WTC11 (cell line): Measurements from ENCODE around the gene MPHOSPH6.

Experiments
- ELF4 ChIP-seq: sonication (generic); formaldehyde crosslinking; IDR thresholded peaks from 2 replicates; pipeline ENCODE4 v1.8.1; 2022; ENCODE audit warnings: low read depth, mild to moderate bottlenecking, moderate library complexity, missing genetic modification reagents
- ESRRA ChIP-seq: sonication (generic); formaldehyde crosslinking; IDR thresholded peaks from 2 replicates; pipeline ENCODE4 v1.8.1; 2022; ENCODE audit warnings: mild to moderate bottlenecking, missing genetic modification reagents, borderline replicate concordance
- JAZF1 ChIP-seq: fragments of 250-450 bp; sonication (Bioruptor Pico); IDR thresholded peaks from 2 replicates; pipeline ENCODE4 v1.9.0; 2021; ENCODE audit warnings: moderate library complexity, mild to moderate bottlenecking, inconsistent platforms
- KAT7 ChIP-seq: sonication (generic); formaldehyde crosslinking; IDR thresholded peaks from 2 replicates; pipeline ENCODE4 v1.8.1; 2023; ENCODE audit warnings: missing genetic modification reagents, mild to moderate bottlenecking, borderline replicate concordance
- MLX ChIP-seq: sonication (generic); formaldehyde crosslinking; IDR thresholded peaks from 2 replicates; pipeline ENCODE4 v1.8.1; 2023; ENCODE audit warnings: mild to moderate bottlenecking, missing genetic modification reagents, moderate library complexity
- MYBL2 ChIP-seq: sonication (generic); formaldehyde crosslinking; IDR thresholded peaks from 2 replicates; pipeline ENCODE4 v1.8.1; 2023; ENCODE audit warnings: mild to moderate bottlenecking, moderate library complexity, missing genetic modification reagents
- NFE2L1 ChIP-seq: sonication (generic); formaldehyde crosslinking; IDR thresholded peaks from 2 replicates; pipeline ENCODE4 v1.8.1; 2023; ENCODE audit warnings: missing genetic modification reagents
- RORB ChIP-seq: fragments of 250-450 bp; sonication (Bioruptor Pico); IDR thresholded peaks from 2 replicates; pipeline ENCODE4 v1.9.0; 2021; ENCODE audit warnings: mild to moderate bottlenecking
- ZNF416 ChIP-seq: fragments of 250-450 bp; sonication (Bioruptor Pico); IDR thresholded peaks from 2 replicates; pipeline ENCODE4 v1.9.0; 2021; ENCODE audit warnings: mild to moderate bottlenecking, inconsistent platforms
- TF ChIP-seq, protein P1 (sequence below): fragments of 250-450 bp; sonication (Bioruptor Pico); conservative IDR thresholded peaks from 2 replicates; pipeline ENCODE4 v1.9.0; 2021; ENCODE audit warnings: mild to moderate bottlenecking
- TF ChIP-seq, protein P2 (sequence below): fragments of 200-600 bp; IDR thresholded peaks from 2 replicates; pipeline ENCODE4 v1.8.0; 2022; ENCODE audit warnings: antibody characterized with exemption
- TF ChIP-seq, protein P3 (sequence below): sonication (generic); formaldehyde crosslinking; conservative IDR thresholded peaks from 2 replicates; pipeline ENCODE4 v1.8.1; 2022; ENCODE audit warnings: mild to moderate bottlenecking, missing genetic modification reagents
- TF ChIP-seq, protein P4 (sequence below): fragments of 250-450 bp; sonication (Bioruptor Pico); IDR thresholded peaks from 2 replicates; pipeline ENCODE4 v1.9.0; 2021; ENCODE audit warnings: mild to moderate bottlenecking, borderline replicate concordance

GRCh38 chr16:82116535-82116934 is 53.5 kb downstream of the MPHOSPH6 start:
- TF ChIP-seq MYBL2 (CRISPR knock-in tag) (no peak), KAT7 (no peak), ELF4 (CRISPR knock-in tag) (no peak), ESRRA (CRISPR knock-in tag) (no peak), RORB (CRISPR knock-in tag) (no peak), NFE2L1 (CRISPR knock-in tag) (no peak), MLX (CRISPR knock-in tag) (no peak), JAZF1 (CRISPR knock-in tag) (no peak), ZNF416 (CRISPR knock-in tag) (no peak)
- TF ChIP-seq, protein P1, sequence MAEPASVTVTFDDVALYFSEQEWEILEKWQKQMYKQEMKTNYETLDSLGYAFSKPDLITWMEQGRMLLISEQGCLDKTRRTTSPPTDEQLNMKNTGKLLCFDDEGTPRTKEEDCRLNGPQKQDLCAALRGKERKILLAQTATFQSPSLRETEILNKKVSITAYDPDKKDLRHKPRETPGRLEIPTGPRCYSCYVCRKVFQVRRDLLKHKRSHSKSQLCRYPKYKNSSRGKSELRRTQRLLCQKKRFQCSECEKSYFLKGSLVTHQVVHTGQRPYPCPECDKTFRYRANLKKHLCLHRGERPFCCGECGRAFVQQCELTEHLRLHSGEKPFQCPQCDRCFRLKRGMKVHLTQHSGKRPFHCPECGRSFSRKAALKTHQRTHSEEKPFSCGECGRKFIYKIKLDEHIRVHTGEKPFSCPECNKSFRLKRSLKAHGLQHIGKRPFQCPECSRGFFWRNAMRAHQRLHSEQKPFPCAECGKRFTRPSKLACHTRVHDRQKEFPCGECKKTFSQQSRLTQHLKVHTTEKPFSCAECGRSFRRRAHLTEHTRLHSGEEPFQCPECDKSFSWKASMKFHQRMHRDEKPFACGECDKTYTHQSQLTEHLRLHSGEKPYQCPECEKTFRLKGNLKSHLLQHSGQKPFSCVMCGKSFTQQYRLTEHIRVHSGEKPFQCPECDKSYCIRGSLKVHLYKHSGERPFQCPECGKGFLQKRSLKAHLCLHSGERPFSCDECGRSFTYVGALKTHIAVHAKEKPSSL (CRISPR knock-in tag): no peak
- TF ChIP-seq, protein P2, sequence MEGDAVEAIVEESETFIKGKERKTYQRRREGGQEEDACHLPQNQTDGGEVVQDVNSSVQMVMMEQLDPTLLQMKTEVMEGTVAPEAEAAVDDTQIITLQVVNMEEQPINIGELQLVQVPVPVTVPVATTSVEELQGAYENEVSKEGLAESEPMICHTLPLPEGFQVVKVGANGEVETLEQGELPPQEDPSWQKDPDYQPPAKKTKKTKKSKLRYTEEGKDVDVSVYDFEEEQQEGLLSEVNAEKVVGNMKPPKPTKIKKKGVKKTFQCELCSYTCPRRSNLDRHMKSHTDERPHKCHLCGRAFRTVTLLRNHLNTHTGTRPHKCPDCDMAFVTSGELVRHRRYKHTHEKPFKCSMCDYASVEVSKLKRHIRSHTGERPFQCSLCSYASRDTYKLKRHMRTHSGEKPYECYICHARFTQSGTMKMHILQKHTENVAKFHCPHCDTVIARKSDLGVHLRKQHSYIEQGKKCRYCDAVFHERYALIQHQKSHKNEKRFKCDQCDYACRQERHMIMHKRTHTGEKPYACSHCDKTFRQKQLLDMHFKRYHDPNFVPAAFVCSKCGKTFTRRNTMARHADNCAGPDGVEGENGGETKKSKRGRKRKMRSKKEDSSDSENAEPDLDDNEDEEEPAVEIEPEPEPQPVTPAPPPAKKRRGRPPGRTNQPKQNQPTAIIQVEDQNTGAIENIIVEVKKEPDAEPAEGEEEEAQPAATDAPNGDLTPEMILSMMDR: no peak
- TF ChIP-seq, protein P3, sequence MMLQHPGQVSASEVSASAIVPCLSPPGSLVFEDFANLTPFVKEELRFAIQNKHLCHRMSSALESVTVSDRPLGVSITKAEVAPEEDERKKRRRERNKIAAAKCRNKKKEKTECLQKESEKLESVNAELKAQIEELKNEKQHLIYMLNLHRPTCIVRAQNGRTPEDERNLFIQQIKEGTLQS: no peak
- TF ChIP-seq, protein P4, sequence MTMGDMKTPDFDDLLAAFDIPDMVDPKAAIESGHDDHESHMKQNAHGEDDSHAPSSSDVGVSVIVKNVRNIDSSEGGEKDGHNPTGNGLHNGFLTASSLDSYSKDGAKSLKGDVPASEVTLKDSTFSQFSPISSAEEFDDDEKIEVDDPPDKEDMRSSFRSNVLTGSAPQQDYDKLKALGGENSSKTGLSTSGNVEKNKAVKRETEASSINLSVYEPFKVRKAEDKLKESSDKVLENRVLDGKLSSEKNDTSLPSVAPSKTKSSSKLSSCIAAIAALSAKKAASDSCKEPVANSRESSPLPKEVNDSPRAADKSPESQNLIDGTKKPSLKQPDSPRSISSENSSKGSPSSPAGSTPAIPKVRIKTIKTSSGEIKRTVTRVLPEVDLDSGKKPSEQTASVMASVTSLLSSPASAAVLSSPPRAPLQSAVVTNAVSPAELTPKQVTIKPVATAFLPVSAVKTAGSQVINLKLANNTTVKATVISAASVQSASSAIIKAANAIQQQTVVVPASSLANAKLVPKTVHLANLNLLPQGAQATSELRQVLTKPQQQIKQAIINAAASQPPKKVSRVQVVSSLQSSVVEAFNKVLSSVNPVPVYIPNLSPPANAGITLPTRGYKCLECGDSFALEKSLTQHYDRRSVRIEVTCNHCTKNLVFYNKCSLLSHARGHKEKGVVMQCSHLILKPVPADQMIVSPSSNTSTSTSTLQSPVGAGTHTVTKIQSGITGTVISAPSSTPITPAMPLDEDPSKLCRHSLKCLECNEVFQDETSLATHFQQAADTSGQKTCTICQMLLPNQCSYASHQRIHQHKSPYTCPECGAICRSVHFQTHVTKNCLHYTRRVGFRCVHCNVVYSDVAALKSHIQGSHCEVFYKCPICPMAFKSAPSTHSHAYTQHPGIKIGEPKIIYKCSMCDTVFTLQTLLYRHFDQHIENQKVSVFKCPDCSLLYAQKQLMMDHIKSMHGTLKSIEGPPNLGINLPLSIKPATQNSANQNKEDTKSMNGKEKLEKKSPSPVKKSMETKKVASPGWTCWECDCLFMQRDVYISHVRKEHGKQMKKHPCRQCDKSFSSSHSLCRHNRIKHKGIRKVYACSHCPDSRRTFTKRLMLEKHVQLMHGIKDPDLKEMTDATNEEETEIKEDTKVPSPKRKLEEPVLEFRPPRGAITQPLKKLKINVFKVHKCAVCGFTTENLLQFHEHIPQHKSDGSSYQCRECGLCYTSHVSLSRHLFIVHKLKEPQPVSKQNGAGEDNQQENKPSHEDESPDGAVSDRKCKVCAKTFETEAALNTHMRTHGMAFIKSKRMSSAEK (CRISPR knock-in tag): no peak
